Stimulated activated CD4-positive, alpha-beta T cell treated with anti-CD3 and anti-CD28 coated beads, Interleukin-1b, Interleukin-23, amount 100 ng/mL, for 4 hours (primary cell): ENCODE data around the gene BMF.

Experiments
- DNase-seq, 2 donors: peaks; one replicate each; pipeline ENCODE4 v3.0.0-alpha.2; 2020; ENCODE audit warnings: low read depth in 2 of 2

The BMF gene

GRCh38 chr15:40065166-40065565 is 43.5 kb downstream of the BMF start:
- DNase-seq = no peak

- no peak for DNase-seq
Observed at GRCh38 chr15:40064231-40064894, 44.3 kb downstream of the BMF start.

- DNase-seq = no peak
Observed at GRCh38 chr15:40063563-40064011, 45.1 kb downstream of the BMF start.

- no peak for DNase-seq
Observed at GRCh38 chr15:40062816-40063562, 45.7 kb downstream of the BMF start.

- DNase-seq = no peak
Observed at GRCh38 chr15:40061212-40061901, 47.3 kb downstream of the BMF start.

GRCh38 chr15:40060236-40060961 is 48.3 kb downstream of the BMF start:
- DNase-seq = no peak

GRCh38 chr15:40059821-40060220 is 48.9 kb downstream of the BMF start:
- DNase-seq = no peak

- no peak for DNase-seq
Observed at GRCh38 chr15:40058476-40059140, 50.1 kb downstream of the BMF start.

- no peak for DNase-seq
Observed at GRCh38 chr15:40055576-40056293, 52.9 kb downstream of the BMF start.

GRCh38 chr15:40054855-40055575 is 53.7 kb downstream of the BMF start:
- no peak for DNase-seq

- DNase-seq = no peak
Observed at GRCh38 chr15:40054605-40054854, 54.1 kb downstream of the BMF start.

GRCh38 chr15:40053831-40054604 is 54.7 kb downstream of the BMF start:
- DNase-seq = no peak

GRCh38 chr15:40053079-40053830 is 55.4 kb downstream of the BMF start:
- DNase-seq = no peak

GRCh38 chr15:40052604-40053003 is 56.1 kb downstream of the BMF start:
- DNase-seq = no peak

GRCh38 chr15:40051616-40052415 is 56.9 kb downstream of the BMF start:
- no peak for DNase-seq

GRCh38 chr15:40050788-40051470 is 57.8 kb downstream of the BMF start:
- DNase-seq = no peak

- DNase-seq = no peak
Observed at GRCh38 chr15:40048926-40049475, 59.7 kb downstream of the BMF start.
